Endodermal cell (in vitro differentiated cells): ENCODE results near the gene RAB4A. TPM values are rescaled to one million over a fixed set of nuclear protein-coding genes. Genes with fewer than 3 reads are reported as not detected.

Experiments
- DNase-seq: peaks from one replicate; pipeline ENCODE4 v3.0.0-alpha.2; 2017
- H3K27ac ChIP-seq: 2 replicates; pipeline ENCODE4 v1.5.1; 2013; ENCODE audit warnings: mild to moderate bottlenecking, low read depth, low read length, moderate library complexity
- H3K27me3 ChIP-seq: 2 replicates; pipeline ENCODE4 v1.6.1; 2013; ENCODE audit warnings: mild to moderate bottlenecking, low read length, moderate library complexity; ENCODE audit not compliant: insufficient read depth, control insufficient read depth, poor library complexity, severe bottlenecking
- H3K36me3 ChIP-seq: 2 replicates; pipeline ENCODE4 v1.7.0; 2013; ENCODE audit warnings: mild to moderate bottlenecking, low read length, moderate library complexity; ENCODE audit not compliant: control insufficient read depth, insufficient read depth
- H3K4me1 ChIP-seq: one replicate; pipeline ENCODE4 v1.7.0; 2013; ENCODE audit warnings: low read length; ENCODE audit not compliant: control insufficient read depth, insufficient read depth
- H3K4me3 ChIP-seq: 2 replicates; pipeline ENCODE4 v1.5.1; 2013; ENCODE audit warnings: mild to moderate bottlenecking, low read length, moderate library complexity
- H3K9ac ChIP-seq: 2 replicates; pipeline ENCODE4 v1.6.1; 2013; ENCODE audit warnings: mild to moderate bottlenecking, low read length, moderate library complexity; ENCODE audit not compliant: poor library complexity, severe bottlenecking; ENCODE audit errors: extremely low read depth
- H3K9me3 ChIP-seq: 2 replicates; pipeline ENCODE4 v1.6.1; 2013; ENCODE audit warnings: mild to moderate bottlenecking, low read length, moderate library complexity; ENCODE audit not compliant: control insufficient read depth
- H3K27ac Mint-ChIP-seq: 2 replicates; pipeline ENCODE4 v1.8.0; 2020; ENCODE audit warnings: mixed read lengths
- H3K27me3 Mint-ChIP-seq: 2 replicates; pipeline ENCODE4 v1.8.0; 2021; ENCODE audit warnings: mild to moderate bottlenecking, mixed read lengths; ENCODE audit not compliant: insufficient read depth
- H3K36me3 Mint-ChIP-seq: 2 replicates; pipeline ENCODE4 v1.8.0; 2020; ENCODE audit warnings: low read depth, mixed read lengths
- H3K4me1 Mint-ChIP-seq: 2 replicates; pipeline ENCODE4 v1.8.0; 2020; ENCODE audit warnings: mixed read lengths
- H3K4me3 Mint-ChIP-seq: 2 replicates; pipeline ENCODE4 v1.8.0; 2020; ENCODE audit warnings: mild to moderate bottlenecking, moderate library complexity, mixed read lengths
- H3K9me3 Mint-ChIP-seq: 2 replicates; pipeline ENCODE4 v1.8.0; 2020; ENCODE audit warnings: mild to moderate bottlenecking, mixed read lengths
- WGBS, 2 experiments: methylation state at CpG; one replicate each; pipeline versions ENCODE4 v1.1.5 to v1.1.7; 2013; ENCODE audit warnings: missing lambda C conversion rate in 2 of 2, mixed read lengths in 1 of 2; ENCODE audit not compliant: insufficient coverage in 1 of 2, insufficient read length in 1 of 2; 5-methylcytosine and 5-hydroxymethylcytosine counted together
- total RNA-seq, 2 donors: library from RNA; stranded (reverse); fragmentation: NEBNext Ultra II Directional in 1 of 2; extraction: Animal tissue kit (Norgen Biotek cat#: 25700) in 1 of 2; gene quantifications; 2 replicates in 1 of 2; 3 replicates in 1 of 2; pipeline ENCODE4 v1.2.1, GENCODE V29; 2021
- TF ChIP-seq, protein P1 (sequence below): fragments of 200-600 bp; sonication (generic); conservative IDR thresholded peaks from 2 replicates; pipeline ENCODE4 v1.5.0; 2021; ENCODE audit warnings: antibody characterized with exemption, mild to moderate bottlenecking

Gene RAB4A
- total RNA-seq, 2 donors from 2014 or later: 46.2 to 48.9 TPM

- H3K27me3 Mint-ChIP-seq: no peaks in the 10 kb centered on the region
- peaks cover 10% of the 10 kb centered on the region for H3K36me3 Mint-ChIP-seq
- WGBS, 2 experiments: 94 to 100% methylated on average over 7 of the region's 7 CpGs
- no peaks in the 10 kb centered on the region for H3K27me3 ChIP-seq
- no peak overlapping the region for H3K4me3 ChIP-seq
- H3K9me3 ChIP-seq: peaks cover 4% of the 10 kb centered on the region
- H3K4me3 Mint-ChIP-seq: no peak overlapping the region
- no peaks in the 10 kb centered on the region for H3K36me3 ChIP-seq
- H3K9me3 Mint-ChIP-seq: peaks cover 6% of the 10 kb centered on the region
- no peak for DNase-seq
- no peaks in the 10 kb centered on the region for H3K4me1 ChIP-seq
- H3K27ac Mint-ChIP-seq: no peak overlapping the region
- TF ChIP-seq, protein P1, sequence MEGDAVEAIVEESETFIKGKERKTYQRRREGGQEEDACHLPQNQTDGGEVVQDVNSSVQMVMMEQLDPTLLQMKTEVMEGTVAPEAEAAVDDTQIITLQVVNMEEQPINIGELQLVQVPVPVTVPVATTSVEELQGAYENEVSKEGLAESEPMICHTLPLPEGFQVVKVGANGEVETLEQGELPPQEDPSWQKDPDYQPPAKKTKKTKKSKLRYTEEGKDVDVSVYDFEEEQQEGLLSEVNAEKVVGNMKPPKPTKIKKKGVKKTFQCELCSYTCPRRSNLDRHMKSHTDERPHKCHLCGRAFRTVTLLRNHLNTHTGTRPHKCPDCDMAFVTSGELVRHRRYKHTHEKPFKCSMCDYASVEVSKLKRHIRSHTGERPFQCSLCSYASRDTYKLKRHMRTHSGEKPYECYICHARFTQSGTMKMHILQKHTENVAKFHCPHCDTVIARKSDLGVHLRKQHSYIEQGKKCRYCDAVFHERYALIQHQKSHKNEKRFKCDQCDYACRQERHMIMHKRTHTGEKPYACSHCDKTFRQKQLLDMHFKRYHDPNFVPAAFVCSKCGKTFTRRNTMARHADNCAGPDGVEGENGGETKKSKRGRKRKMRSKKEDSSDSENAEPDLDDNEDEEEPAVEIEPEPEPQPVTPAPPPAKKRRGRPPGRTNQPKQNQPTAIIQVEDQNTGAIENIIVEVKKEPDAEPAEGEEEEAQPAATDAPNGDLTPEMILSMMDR: no peak
- H3K4me1 Mint-ChIP-seq: no peaks in the 10 kb centered on the region
- H3K27ac ChIP-seq: no peak overlapping the region
- H3K9ac ChIP-seq: no peak overlapping the region
These were observed 6.8 kb upstream of the RAB4A start for GRCh38 chr1:229264068-229264467.

- TF ChIP-seq, protein P1: no peak
- Histone ChIP-seq H3K4me1 (no peaks in the 10 kb centered on the region), H3K27ac (no peak overlapping the region), H3K9ac (no peak overlapping the region), H3K9me3 (peaks cover 4% of the 10 kb centered on the region), H3K36me3 (no peaks in the 10 kb centered on the region), H3K27me3 (no peaks in the 10 kb centered on the region), H3K4me3 (no peak overlapping the region)
- peaks cover 10% of the 10 kb centered on the region for H3K36me3 Mint-ChIP-seq
- H3K4me3 Mint-ChIP-seq: no peak overlapping the region
- DNase-seq: no peak
- H3K9me3 Mint-ChIP-seq: peaks cover 6% of the 10 kb centered on the region
- no peaks in the 10 kb centered on the region for H3K4me1 Mint-ChIP-seq
- H3K27ac Mint-ChIP-seq: no peak overlapping the region
- H3K27me3 Mint-ChIP-seq: no peaks in the 10 kb centered on the region
- 92% methylated on average over 5 of the region's 5 CpGs for WGBS, 2 experiments
These were observed 6.4 kb upstream of the RAB4A start for GRCh38 chr1:229264487-229264886.

- no peaks in the 10 kb centered on the region for H3K4me1 ChIP-seq
- WGBS, 2 experiments: 77 to 100% methylated on average over 1 to 3 of the region's 3 CpGs
- H3K9me3 Mint-ChIP-seq: peaks cover 6% of the 10 kb centered on the region
These were observed 4.6 kb upstream of the RAB4A start for GRCh38 chr1:229266274-229266673.

More at GRCh38 chr1:229266274-229266673, 4.6 kb upstream of the RAB4A start:
- Histone ChIP-seq H3K9ac (no peak overlapping the region), H3K4me3 (no peak overlapping the region), H3K27me3 (no peaks in the 10 kb centered on the region), H3K27ac (no peak overlapping the region), H3K9me3 (peaks cover 4% of the 10 kb centered on the region), H3K36me3 (no peaks in the 10 kb centered on the region)
- H3K27ac Mint-ChIP-seq: no peak overlapping the region
- H3K36me3 Mint-ChIP-seq: peaks cover 10% of the 10 kb centered on the region
- no peaks in the 10 kb centered on the region for H3K27me3 Mint-ChIP-seq
- no peaks in the 10 kb centered on the region for H3K4me1 Mint-ChIP-seq
- TF ChIP-seq, protein P1: no peak
- no peak for DNase-seq
- no peak overlapping the region for H3K4me3 Mint-ChIP-seq
